Measurements from ENCODE around the gene TSC22D1.

Gene TSC22D1

DNA sequence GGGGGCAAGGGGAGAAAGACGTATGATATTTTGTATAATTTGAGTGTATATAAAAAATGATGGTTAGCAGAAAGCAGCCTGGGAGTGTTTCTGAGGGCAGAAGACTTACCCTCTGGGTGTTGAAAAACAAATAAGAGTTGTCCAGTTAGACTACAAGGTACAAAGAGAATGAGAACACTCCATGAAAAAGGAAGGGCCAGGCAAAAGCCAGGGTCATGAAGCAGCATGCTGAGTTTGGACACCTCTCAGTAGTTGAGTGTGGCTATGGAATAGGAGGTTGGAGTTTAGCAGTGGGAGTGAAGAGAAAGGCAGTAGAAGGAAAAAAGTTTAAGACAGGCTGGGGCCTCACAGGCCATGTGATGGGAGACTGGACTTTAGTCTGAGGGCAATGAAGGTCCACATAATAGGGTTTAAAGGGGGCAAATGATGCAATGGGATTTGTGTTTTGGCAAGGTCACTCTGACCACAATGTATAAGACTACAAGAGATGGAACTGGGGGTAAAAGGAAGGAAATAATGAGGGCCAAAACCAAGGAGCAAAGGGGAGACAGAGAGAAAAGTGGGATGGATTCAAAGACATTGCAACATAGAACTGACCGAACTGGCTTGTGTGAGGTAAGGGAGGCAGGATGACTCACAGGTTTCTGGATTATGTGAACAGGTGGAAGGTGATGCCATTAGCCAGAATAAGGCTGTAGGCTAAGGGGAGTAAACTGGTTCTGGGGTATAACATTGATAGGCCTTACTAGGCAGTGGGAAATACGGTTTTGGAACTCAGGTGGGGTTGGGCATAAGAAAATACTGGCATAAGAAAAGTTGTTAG lies 125.9 kb downstream of the TSC22D1 start:
- no peak for DNase-seq

- no peak for DNase-seq
Measured at GRCh38 chr13:44448875-44449274, 127.3 kb downstream of the TSC22D1 start.

- DNase-seq = no peak
Measured at GRCh38 chr13:44448373-44448772, 127.8 kb downstream of the TSC22D1 start.

DNA sequence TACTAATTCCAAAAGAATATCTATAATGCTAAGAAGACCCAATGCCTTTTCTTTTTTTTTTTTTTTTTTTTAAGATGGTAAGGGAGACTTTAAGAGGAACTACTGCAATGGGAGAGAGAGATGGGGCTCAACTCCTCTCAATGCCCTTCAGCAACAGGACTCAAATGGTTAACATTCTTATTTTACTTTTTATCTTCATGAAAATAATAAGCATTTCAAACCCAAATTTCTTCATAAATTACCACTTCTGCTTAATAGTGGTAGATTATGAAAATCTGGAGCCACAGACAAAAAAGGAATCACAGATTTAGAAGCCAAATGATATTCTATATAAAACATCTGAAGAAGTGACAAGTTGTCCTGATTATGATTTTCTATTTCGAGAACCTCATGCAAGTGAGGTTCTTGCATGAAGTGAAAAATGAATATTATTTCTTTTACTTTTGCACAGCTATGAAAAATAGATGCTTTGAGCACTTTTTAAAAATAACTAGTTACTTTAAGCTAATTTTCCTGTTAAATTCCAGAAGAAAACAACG lies 128.3 kb downstream of the TSC22D1 start:
- DNase-seq = no peak

DNA sequence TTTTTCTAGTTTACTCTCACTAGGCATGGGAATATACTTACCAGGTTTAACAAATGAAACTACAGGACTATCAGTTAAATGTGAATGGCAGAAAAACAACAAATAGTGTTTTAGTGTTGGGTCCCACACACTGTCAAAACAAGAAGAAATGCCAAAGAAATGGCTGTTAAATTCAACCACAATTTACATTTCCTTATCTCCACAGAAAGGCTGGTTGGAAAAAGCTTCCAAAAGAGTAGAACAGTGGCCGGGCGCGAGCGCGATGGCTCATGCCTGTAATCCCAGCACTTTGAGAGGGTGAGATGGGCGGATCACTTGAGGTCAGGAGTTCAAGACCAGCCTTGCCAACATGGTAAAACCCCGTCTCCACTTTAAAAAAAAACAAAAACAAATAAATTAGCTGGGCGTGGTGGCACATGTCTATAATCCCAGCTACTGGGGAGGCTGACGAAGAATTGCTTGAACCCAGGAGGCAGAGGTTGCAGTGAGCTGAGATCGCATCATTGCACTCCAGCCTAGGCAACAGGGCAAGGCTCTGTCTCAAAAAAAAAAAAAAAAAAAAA lies 136.0 kb downstream of the TSC22D1 start:
- DNase-seq = no peak

DNA sequence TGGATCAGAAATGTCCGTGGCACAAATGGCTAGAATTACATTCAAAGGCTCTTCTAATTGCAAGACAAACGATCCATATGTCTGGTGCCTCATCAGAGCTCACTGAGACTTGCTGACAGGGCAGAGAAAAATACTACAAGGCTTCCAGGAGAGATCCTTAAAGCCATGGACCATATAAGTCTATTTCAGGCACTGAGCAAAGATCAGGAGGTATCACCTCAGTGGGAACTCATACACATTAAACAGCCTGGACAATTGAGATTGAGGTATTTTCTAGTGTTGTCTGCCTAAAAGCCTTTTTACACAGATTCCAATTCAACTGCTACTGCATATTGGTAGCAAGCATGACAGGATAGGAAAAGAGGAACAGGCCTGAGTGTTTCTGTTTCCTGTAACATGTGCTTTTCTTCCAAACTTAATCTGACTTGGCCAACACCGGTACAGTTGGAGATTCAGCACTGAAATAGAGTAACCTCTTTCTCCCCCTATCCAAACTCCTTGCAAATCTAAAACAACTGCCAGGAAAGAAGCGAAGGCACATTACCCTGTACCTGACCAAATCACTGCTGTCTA lies 136.6 kb downstream of the TSC22D1 start:
- DNase-seq = no peak

- DNase-seq = no peak
Measured at GRCh38 chr13:44438234-44438579, 137.9 kb downstream of the TSC22D1 start.

- peak in 1 of 2 donors; percentile 77 for DNase-seq
Measured at GRCh38 chr13:44437356-44438233, 138.5 kb downstream of the TSC22D1 start.

DNA sequence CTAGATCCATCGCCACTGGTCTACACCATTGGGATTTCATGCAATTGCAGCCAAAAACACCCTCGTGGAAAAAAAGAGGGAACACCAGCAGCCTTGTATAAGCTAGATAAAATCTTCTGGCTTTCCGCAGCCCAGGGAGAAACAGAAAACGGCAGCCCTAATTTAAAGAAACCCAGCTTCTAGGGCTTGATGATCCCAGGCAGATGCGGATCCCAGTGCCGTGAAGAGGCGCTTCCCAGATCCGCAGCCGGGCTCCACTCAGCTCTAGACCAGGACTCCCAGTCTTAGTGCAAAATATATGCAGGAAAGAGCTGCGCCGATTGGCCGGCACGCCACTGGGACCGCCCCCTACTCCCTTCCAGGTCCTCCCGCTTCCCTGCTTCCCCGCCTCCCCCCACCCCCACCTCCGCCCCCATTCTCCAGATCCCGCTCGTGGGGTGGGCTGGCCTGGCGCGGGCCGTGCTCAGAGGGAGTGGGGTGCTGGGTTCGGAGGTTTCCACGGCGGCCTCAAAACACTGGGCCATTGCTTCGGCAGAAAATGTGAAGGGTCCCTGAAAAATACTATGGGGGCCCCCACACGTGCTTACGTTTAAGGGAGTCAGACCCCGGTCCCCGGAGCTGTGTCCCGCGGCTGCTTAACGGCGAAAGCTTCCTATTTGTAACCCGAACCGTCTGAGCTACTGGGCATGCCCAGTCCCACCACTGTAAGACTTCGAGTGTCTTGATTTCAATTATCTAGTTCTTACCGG lies 139.4 kb downstream of the TSC22D1 start:
- peak; percentile 45 to 51 for DNase-seq

GRCh38 chr13:44435919-44436510 lies 140.1 kb downstream of the TSC22D1 start:
- DNase-seq = no peak

- DNase-seq = peak; percentile 95 to 96
Measured at GRCh38 chr13:44435142-44435918, 140.8 kb downstream of the TSC22D1 start.

GRCh38 chr13:44434766-44435141 lies 141.4 kb downstream of the TSC22D1 start:
- no peak for DNase-seq

- no peak for DNase-seq
Measured at GRCh38 chr13:44433863-44434765, 142.0 kb downstream of the TSC22D1 start.

GRCh38 chr13:44432650-44433049 lies 143.5 kb downstream of the TSC22D1 start:
- no peak for DNase-seq

DNA sequence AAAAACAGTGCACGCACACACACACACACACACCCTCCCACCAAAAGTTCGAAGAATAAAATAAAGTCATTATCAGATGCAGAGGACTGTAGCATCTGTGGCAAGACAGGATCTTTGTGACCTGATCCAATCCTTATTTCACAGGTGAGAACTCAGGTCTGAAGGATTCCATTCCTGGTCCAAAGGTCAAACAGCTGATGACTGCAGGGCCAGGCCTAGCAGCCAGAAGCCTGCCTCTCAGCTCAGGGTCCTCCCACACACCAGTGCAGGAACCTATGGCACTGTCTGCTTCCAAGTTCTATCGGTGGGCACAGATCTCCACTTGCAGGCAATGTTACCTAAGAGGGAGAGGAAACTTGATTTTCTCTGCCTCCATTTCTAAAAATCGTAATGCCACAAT lies 145.0 kb downstream of the TSC22D1 start:
- DNase-seq = no peak

- DNase-seq = no peak
Measured at GRCh38 chr13:44429311-44429710, 146.8 kb downstream of the TSC22D1 start.

DNA sequence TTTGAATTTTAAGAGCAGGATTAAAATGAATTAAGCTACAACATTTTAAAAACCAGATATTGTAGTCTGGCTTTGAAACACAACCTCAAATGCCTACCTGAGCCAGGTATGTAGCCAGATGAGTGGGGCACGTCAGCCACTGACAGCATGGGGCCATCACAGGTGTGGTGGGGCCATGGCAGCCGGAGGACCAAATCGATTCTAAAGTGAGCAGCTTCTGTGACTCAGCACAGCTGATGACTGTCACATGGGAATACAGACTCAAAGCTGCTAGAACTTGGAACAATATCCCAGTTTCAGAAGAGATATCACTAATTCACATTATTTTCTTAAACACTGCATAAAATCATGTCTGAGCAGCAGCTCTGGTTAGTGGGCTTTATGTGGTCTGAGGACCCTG lies 149.7 kb downstream of the TSC22D1 start:
- no peak for DNase-seq

DNA sequence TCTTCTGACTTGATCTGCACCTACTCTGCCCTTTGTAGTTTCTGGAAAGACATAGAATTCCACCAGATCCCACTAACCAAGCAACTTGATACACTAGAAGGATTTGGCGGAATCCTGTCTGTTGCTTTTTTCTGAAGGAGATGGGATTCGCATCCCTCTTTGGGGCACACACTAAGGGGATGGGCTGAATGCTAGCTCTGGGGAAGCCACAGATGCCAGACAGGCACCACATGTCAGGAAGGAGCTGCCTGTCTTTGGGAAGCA lies 150.4 kb downstream of the TSC22D1 start:
- no peak for DNase-seq

- DNase-seq = no peak
Measured at GRCh38 chr13:44425041-44425814, 150.9 kb downstream of the TSC22D1 start.

DNA sequence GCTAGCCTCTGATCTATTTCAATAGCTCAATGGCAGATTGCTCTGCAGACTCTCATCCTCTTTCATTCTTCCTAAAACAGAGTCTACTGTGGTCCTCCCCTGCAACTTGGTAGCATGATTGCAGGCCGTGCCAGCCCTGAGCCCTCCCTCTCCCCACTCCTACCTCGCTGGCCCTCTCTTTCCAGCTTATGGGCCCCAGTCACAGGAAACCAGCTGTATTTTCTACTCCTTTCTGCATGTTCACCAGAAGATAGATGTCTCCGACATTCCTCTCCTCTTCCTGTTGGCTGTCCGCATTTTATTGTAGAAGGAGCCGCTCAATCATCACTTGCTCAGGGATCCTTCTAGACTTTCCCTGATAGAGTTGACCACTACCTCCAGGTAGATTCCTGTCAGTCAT lies 152.3 kb downstream of the TSC22D1 start:
- DNase-seq = no peak

Data from CD4-positive, alpha-beta T cell treated with Interleukin-4 for 1 hour (primary cell).